T-helper 2 cell treated with Interferon-gamma antibody and Interleukin-4, amounts not matched to agents 5 μg/mL and 100 μg/mL, for 36 hours (primary cell): ENCODE measurements around the gene MBD4.
A peak's percentile ranks its signal among the peaks of the same experiment; 100 is the strongest.

Experiments
- DNase-seq: peaks from one replicate; pipeline ENCODE4 v3.0.0; 2021; ENCODE audit warnings: low spot score
- H3K27ac Mint-ChIP-seq: one replicate; pipeline ENCODE4 v1.8.0; 2021; ENCODE audit warnings: mild to moderate bottlenecking, mixed read lengths
- H3K27me3 Mint-ChIP-seq: one replicate; pipeline ENCODE4 v1.8.0; 2021; ENCODE audit warnings: low read depth, mixed read lengths
- H3K36me3 Mint-ChIP-seq: one replicate; pipeline ENCODE4 v1.8.0; 2021; ENCODE audit warnings: low read depth, mixed read lengths
- H3K4me1 Mint-ChIP-seq: one replicate; pipeline ENCODE4 v1.8.0; 2021; ENCODE audit warnings: low read depth, mixed read lengths
- H3K4me3 Mint-ChIP-seq: one replicate; pipeline ENCODE4 v1.8.0; 2022; ENCODE audit warnings: mild to moderate bottlenecking, moderate library complexity, mixed read lengths
- H3K9me3 Mint-ChIP-seq: one replicate; pipeline ENCODE4 v1.8.0; 2021; ENCODE audit warnings: mixed read lengths

MBD4 gene

GRCh38 chr3:129449279-129450115 lies 9.7 kb upstream of the MBD4 start:
- Mint-ChIP-seq H3K36me3 (peaks cover 12% of the 10 kb centered on the region), H3K4me1 (peaks cover 11% of the 10 kb centered on the region), H3K27me3 (no peaks in the 10 kb centered on the region), H3K9me3 (no peaks in the 10 kb centered on the region), H3K4me3 (no peak overlapping the region), H3K27ac (no peak overlapping the region)
- DNase-seq: no peak

GRCh38 chr3:129448186-129448895 lies 8.6 kb upstream of the MBD4 start:
- peaks cover 10% of the 10 kb centered on the region for H3K36me3 Mint-ChIP-seq
- H3K27ac Mint-ChIP-seq: no peak overlapping the region
- H3K4me1 Mint-ChIP-seq: peaks cover 17% of the 10 kb centered on the region
- H3K9me3 Mint-ChIP-seq: no peaks in the 10 kb centered on the region
- H3K27me3 Mint-ChIP-seq: no peaks in the 10 kb centered on the region
- DNase-seq: no peak
- no peak overlapping the region for H3K4me3 Mint-ChIP-seq

- H3K4me1 Mint-ChIP-seq: peaks cover 20% of the 10 kb centered on the region
- no peak overlapping the region for H3K27ac Mint-ChIP-seq
- H3K27me3 Mint-ChIP-seq: no peaks in the 10 kb centered on the region
- no peak for DNase-seq
- peaks cover 4% of the 10 kb centered on the region for H3K36me3 Mint-ChIP-seq
- H3K4me3 Mint-ChIP-seq: no peak overlapping the region
- H3K9me3 Mint-ChIP-seq: no peaks in the 10 kb centered on the region
Observed at GRCh38 chr3:129446926-129447325, 7.2 kb upstream of the MBD4 start.

- no peaks in the 10 kb centered on the region for H3K9me3 Mint-ChIP-seq
- peaks cover 4% of the 10 kb centered on the region for H3K36me3 Mint-ChIP-seq
- H3K4me1 Mint-ChIP-seq: peaks cover 28% of the 10 kb centered on the region
- no peak for DNase-seq
- H3K27ac Mint-ChIP-seq: no peak overlapping the region
- H3K4me3 Mint-ChIP-seq: no peak overlapping the region
- H3K27me3 Mint-ChIP-seq: no peaks in the 10 kb centered on the region
Observed at GRCh38 chr3:129445471-129445870, 5.7 kb upstream of the MBD4 start.

DNA sequence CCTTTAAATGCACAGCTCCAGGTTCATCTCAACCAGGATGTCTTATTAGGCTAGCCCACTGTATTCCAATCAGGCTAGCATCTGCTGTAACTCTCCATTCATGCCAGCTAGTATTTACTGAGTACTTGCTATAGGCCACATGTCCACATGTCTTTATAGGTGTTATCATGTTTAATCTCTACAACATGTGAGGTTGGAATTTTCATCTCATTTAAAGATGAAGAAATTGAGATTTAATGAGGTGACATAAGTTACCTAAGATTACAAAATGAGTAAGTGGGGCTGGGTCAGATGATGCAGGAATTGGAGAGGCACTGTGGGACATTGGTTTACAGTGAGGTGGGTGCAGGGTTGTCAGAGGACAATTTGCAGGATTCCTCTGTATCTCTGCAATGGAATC lies 3.2 kb upstream of the MBD4 start:
- Mint-ChIP-seq H3K27me3 (no peaks in the 10 kb centered on the region), H3K36me3 (peaks cover 7% of the 10 kb centered on the region), H3K9me3 (no peaks in the 10 kb centered on the region), H3K27ac (no peak overlapping the region), H3K4me3 (peak overlapping the region; percentile 35), H3K4me1 (peaks cover 31% of the 10 kb centered on the region)
- DNase-seq: no peak

GRCh38 chr3:129442486-129442885 lies 2.7 kb upstream of the MBD4 start:
- no peak for DNase-seq
- H3K4me1 Mint-ChIP-seq: peaks cover 36% of the 10 kb centered on the region
- H3K27ac Mint-ChIP-seq: no peak overlapping the region
- no peaks in the 10 kb centered on the region for H3K9me3 Mint-ChIP-seq
- peaks cover 11% of the 10 kb centered on the region for H3K36me3 Mint-ChIP-seq
- H3K27me3 Mint-ChIP-seq: no peaks in the 10 kb centered on the region
- H3K4me3 Mint-ChIP-seq: peak overlapping the region; percentile 35

DNA sequence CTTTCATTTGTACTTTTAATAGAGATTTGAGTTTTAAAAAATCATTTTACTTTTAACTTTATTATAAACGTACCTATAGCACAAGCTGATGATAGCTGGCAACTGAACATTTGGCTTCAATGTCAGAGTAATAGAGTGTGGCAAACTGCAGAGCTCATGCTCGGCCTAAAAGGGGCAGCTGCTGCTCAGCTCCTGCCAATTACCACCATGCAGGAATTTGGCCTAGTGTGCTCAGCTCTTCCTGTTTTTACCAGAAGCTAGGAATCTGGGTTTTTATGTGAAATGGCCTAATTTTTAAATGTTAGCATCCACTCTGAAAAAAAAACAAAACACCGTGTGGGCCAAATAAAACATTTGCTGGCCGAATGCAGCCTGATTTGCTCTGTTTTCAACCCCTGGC lies 2.0 kb upstream of the MBD4 start:
- H3K4me1 Mint-ChIP-seq: peaks cover 40% of the 10 kb centered on the region
- H3K9me3 Mint-ChIP-seq: no peaks in the 10 kb centered on the region
- peaks cover 16% of the 10 kb centered on the region for H3K36me3 Mint-ChIP-seq
- peak overlapping the region; percentile 99 for H3K27ac Mint-ChIP-seq
- no peak for DNase-seq
- no peaks in the 10 kb centered on the region for H3K27me3 Mint-ChIP-seq
- H3K4me3 Mint-ChIP-seq: peak overlapping the region; percentile 93

DNA sequence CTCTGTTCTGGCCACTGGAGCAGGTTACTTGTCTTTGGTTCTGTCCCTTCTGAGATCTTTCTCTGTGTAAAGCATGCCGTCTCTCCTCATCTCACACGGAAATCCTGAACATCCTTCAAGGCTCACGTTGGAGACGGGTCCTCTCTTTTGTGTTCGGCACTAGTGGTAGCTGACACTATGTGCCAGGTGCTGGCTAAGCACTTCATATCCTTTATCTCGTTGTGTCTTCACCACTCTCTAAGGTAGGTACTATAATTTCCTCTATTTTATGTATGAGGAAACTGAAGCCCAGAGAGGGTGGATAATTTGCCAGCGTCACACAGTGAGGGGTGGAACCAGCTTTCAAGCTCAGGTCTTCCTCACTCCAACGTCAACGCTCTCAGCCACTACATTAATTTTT lies 1.5 kb upstream of the MBD4 start:
- Mint-ChIP-seq H3K27me3 (no peaks in the 10 kb centered on the region), H3K9me3 (no peaks in the 10 kb centered on the region), H3K27ac (peak overlapping the region; percentile 99), H3K36me3 (peaks cover 21% of the 10 kb centered on the region), H3K4me3 (peak overlapping the region; percentile 93), H3K4me1 (peaks cover 45% of the 10 kb centered on the region)
- peak; percentile 13 for DNase-seq

DNA sequence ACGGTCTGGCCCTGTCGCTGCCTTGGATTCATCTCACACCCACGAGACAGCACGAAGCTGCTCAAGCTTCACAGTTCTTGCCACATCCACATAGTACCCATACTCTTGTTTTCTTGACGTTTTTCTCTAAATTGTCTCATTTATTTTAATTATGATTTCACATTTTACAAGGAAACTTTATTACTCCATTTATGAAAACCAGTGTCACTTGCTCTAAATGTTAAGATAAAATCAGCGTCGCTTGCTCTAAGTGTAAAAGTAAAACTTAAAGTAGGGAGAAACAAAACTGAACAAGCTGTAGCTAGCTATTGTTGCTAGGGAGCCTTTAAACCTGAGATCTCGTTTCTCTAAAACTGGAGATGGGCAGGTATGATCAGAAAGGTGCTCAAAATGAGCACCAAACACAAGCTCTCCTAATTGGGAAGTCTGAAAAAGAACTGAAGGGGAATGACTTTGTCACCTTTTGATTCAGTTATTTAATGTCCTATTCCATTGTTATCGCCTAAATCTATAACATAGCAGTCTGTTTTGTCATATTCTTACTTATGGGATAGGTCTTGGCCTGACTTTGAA lies 956 bp upstream of the MBD4 start:
- peak overlapping the region; percentile 99 for H3K27ac Mint-ChIP-seq

GRCh38 chr3:129439226-129439816 lies 427 bp downstream of the MBD4 start:
- Mint-ChIP-seq H3K27me3 (no peaks in the 10 kb centered on the region), H3K36me3 (peaks cover 31% of the 10 kb centered on the region), H3K4me1 (peaks cover 54% of the 10 kb centered on the region), H3K9me3 (no peaks in the 10 kb centered on the region), H3K27ac (peak overlapping the region; percentile 99), H3K4me3 (peak overlapping the region; percentile 93)
- no peak for DNase-seq

More for the DNA sequence above, 956 bp upstream of the MBD4 start:
- peaks cover 23% of the 10 kb centered on the region for H3K36me3 Mint-ChIP-seq
- H3K9me3 Mint-ChIP-seq: no peaks in the 10 kb centered on the region
- DNase-seq: no peak
- peaks cover 46% of the 10 kb centered on the region for H3K4me1 Mint-ChIP-seq
- H3K27me3 Mint-ChIP-seq: no peaks in the 10 kb centered on the region
- H3K4me3 Mint-ChIP-seq: peak overlapping the region; percentile 93

GRCh38 chr3:129435367-129435766 lies 4.4 kb downstream of the MBD4 start:
- Mint-ChIP-seq H3K4me1 (peaks cover 36% of the 10 kb centered on the region), H3K27ac (no peak overlapping the region), H3K9me3 (no peaks in the 10 kb centered on the region), H3K36me3 (peaks cover 54% of the 10 kb centered on the region), H3K27me3 (no peaks in the 10 kb centered on the region), H3K4me3 (no peak overlapping the region)
- DNase-seq: no peak

GRCh38 chr3:129434140-129434539 lies 5.6 kb downstream of the MBD4 start:
- Mint-ChIP-seq H3K9me3 (no peaks in the 10 kb centered on the region), H3K36me3 (peaks cover 58% of the 10 kb centered on the region), H3K27me3 (no peaks in the 10 kb centered on the region), H3K4me3 (no peak overlapping the region), H3K27ac (no peak overlapping the region), H3K4me1 (peaks cover 38% of the 10 kb centered on the region)
- DNase-seq: no peak

DNA sequence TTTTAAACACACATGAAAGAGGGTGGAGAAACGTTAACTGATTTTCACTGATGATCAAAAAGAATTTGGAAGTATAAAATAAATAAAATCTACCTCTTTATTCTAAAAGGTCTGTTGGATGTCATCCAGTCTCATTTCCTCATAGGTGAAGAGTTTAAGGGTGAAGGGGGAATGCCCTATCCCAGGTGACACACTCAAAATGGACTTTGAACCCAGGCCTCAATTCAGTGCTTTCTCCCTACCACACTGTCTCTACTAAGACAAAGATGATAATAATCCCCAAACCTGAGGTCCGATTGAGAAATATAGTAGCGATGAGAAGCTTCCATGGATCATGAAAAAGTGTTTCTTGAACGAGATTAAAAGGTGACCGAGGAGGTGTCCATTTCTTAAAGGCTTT lies 6.2 kb downstream of the MBD4 start:
- no peak overlapping the region for H3K4me3 Mint-ChIP-seq
- DNase-seq: no peak
- no peak overlapping the region for H3K27ac Mint-ChIP-seq
- no peaks in the 10 kb centered on the region for H3K27me3 Mint-ChIP-seq
- H3K9me3 Mint-ChIP-seq: no peaks in the 10 kb centered on the region
- H3K4me1 Mint-ChIP-seq: peaks cover 42% of the 10 kb centered on the region
- peaks cover 62% of the 10 kb centered on the region for H3K36me3 Mint-ChIP-seq

GRCh38 chr3:129432671-129433070 lies 7.1 kb downstream of the MBD4 start:
- H3K36me3 Mint-ChIP-seq: peaks cover 58% of the 10 kb centered on the region
- no peaks in the 10 kb centered on the region for H3K9me3 Mint-ChIP-seq
- no peak overlapping the region for H3K27ac Mint-ChIP-seq
- H3K4me3 Mint-ChIP-seq: no peak overlapping the region
- peaks cover 4% of the 10 kb centered on the region for H3K27me3 Mint-ChIP-seq
- no peak for DNase-seq
- peaks cover 43% of the 10 kb centered on the region for H3K4me1 Mint-ChIP-seq
